Stimulated activated CD4-positive, alpha-beta T cell treated with anti-CD3 and anti-CD28 coated beads, Interleukin-2, amount 100 ng/mL, for 24 hours (primary cell): Measurements from ENCODE around the gene FAIM.

Source experiments
- DNase-seq, 2 donors: peaks; one replicate each; pipeline ENCODE4 v3.0.0-alpha.2; 2020

The FAIM gene

GRCh38 chr3:138681463-138682220, 73.1 kb downstream of the FAIM start:
- no peak for DNase-seq

DNA sequence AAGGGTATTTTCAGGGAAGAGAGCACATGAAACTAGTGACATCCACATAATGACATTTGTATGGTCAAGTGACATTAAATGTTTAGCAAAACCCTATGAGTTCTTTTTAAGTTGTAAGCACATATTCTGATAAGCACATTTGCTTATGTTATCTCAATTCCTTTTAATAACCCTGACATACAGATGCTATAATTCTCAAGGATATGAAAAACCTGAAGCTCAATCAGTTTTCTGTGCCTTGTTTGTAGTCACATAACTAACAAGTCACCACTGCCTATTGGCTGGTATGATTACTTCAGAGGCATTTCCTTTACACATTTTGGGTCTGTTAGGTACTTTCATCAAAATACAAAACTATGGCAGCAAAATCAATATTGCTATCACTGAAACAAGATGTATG, 74.1 kb downstream of the FAIM start:
- DNase-seq = no peak
